ENCODE data around the gene OCA2. TPM values are rescaled to one million over a fixed set of nuclear protein-coding genes. Genes with fewer than 3 reads are reported as not detected.

Gene OCA2
- polyA plus RNA-seq, 1 experiment, result not detected

- CTCF ChIA-PET, result no interaction called here
- no peak for DNase-seq (ENCODE audit: low read depth, low spot score)
Observed at GRCh38 chr15:27707257-27707656, 391.9 kb downstream of the OCA2 start.

GRCh38 chr15:27706300-27706699, 392.8 kb downstream of the OCA2 start:
- no peak overlapping the region for H3K4me3 ChIP-seq (ENCODE audit: low read depth, low read length)
- H3K9me3 ChIP-seq (ENCODE audit: control insufficient read depth, insufficient read depth, low read length), result peaks cover 27% of the 10 kb centered on the region
- no peak for TF ChIP-seq CTCF (IDR thresholded peaks at IDR 0.05; ENCODE audit: low read depth, low read length)
- no peak for DNase-seq (ENCODE audit: low read depth, low spot score)
- no peaks in the 10 kb centered on the region for H3K27me3 ChIP-seq (ENCODE audit: control insufficient read depth, insufficient read depth, low read length)
- POLR2A ChIA-PET, result no interaction called here
- H3K27ac ChIP-seq (ENCODE audit: low read depth, low read length), result no peak overlapping the region
- CTCF ChIA-PET, result no interaction called here

More at GRCh38 chr15:27707257-27707656, 391.9 kb downstream of the OCA2 start:
- TF ChIP-seq CTCF (IDR thresholded peaks at IDR 0.05; ENCODE audit: low read depth, low read length), result no peak
- Histone ChIP-seq H3K9me3 (ENCODE audit: control insufficient read depth, insufficient read depth, low read length) (peaks cover 18% of the 10 kb centered on the region), H3K27me3 (ENCODE audit: control insufficient read depth, insufficient read depth, low read length) (no peaks in the 10 kb centered on the region), H3K4me3 (ENCODE audit: low read depth, low read length) (no peak overlapping the region), H3K27ac (ENCODE audit: low read depth, low read length) (no peak overlapping the region)
- POLR2A ChIA-PET, result no interaction called here

GRCh38 chr15:27705056-27705455, 394.1 kb downstream of the OCA2 start:
- TF ChIP-seq CTCF (IDR thresholded peaks at IDR 0.05; ENCODE audit: low read depth, low read length), result no peak
- POLR2A ChIA-PET, result no interaction called here

More at GRCh38 chr15:27705056-27705455, 394.1 kb downstream of the OCA2 start:
- DNase-seq (ENCODE audit: low read depth, low spot score), result no peak
- CTCF ChIA-PET, result no interaction called here
- Histone ChIP-seq H3K4me3 (ENCODE audit: low read depth, low read length) (no peak overlapping the region), H3K9me3 (ENCODE audit: control insufficient read depth, insufficient read depth, low read length) (peaks cover 27% of the 10 kb centered on the region), H3K27me3 (ENCODE audit: control insufficient read depth, insufficient read depth, low read length) (no peaks in the 10 kb centered on the region), H3K27ac (ENCODE audit: low read depth, low read length) (no peak overlapping the region)

Other genes with a start within 250 kb of the OCA2 start
- gene HERC2, start 222.9 kb upstream of the OCA2 start, polyA plus RNA-seq (2011; rRNA removed), result 12.7 and 18.3 TPM in 2 replicates